Measurements from ENCODE around the gene RFTN1.

DNA sequence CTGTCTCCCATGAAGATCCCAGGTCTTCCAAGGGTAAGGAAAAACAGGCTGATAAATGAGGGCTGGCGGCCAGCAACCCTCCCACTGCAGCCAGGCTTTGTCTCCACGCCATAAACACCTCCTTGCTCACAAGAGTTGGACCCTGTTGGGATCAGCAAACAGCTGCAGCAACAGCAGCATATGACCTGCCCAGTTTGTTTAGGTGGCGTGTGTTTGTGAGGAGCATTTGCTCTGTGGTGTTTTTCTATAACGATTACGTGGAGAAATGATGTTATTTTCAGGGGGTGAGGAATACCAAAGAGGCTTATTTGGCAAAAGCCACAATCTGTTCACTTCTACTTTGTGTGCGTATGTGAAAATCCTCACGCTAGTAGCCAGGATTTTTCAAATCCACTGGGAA, 58.5 kb downstream of the RFTN1 start:
- TF ChIP-seq, protein P1, sequence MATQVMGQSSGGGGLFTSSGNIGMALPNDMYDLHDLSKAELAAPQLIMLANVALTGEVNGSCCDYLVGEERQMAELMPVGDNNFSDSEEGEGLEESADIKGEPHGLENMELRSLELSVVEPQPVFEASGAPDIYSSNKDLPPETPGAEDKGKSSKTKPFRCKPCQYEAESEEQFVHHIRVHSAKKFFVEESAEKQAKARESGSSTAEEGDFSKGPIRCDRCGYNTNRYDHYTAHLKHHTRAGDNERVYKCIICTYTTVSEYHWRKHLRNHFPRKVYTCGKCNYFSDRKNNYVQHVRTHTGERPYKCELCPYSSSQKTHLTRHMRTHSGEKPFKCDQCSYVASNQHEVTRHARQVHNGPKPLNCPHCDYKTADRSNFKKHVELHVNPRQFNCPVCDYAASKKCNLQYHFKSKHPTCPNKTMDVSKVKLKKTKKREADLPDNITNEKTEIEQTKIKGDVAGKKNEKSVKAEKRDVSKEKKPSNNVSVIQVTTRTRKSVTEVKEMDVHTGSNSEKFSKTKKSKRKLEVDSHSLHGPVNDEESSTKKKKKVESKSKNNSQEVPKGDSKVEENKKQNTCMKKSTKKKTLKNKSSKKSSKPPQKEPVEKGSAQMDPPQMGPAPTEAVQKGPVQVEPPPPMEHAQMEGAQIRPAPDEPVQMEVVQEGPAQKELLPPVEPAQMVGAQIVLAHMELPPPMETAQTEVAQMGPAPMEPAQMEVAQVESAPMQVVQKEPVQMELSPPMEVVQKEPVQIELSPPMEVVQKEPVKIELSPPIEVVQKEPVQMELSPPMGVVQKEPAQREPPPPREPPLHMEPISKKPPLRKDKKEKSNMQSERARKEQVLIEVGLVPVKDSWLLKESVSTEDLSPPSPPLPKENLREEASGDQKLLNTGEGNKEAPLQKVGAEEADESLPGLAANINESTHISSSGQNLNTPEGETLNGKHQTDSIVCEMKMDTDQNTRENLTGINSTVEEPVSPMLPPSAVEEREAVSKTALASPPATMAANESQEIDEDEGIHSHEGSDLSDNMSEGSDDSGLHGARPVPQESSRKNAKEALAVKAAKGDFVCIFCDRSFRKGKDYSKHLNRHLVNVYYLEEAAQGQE (IDR thresholded peaks at IDR 0.05; ENCODE audit: unreplicated experiment) = no peak
- TF ChIP-seq, protein P2, sequence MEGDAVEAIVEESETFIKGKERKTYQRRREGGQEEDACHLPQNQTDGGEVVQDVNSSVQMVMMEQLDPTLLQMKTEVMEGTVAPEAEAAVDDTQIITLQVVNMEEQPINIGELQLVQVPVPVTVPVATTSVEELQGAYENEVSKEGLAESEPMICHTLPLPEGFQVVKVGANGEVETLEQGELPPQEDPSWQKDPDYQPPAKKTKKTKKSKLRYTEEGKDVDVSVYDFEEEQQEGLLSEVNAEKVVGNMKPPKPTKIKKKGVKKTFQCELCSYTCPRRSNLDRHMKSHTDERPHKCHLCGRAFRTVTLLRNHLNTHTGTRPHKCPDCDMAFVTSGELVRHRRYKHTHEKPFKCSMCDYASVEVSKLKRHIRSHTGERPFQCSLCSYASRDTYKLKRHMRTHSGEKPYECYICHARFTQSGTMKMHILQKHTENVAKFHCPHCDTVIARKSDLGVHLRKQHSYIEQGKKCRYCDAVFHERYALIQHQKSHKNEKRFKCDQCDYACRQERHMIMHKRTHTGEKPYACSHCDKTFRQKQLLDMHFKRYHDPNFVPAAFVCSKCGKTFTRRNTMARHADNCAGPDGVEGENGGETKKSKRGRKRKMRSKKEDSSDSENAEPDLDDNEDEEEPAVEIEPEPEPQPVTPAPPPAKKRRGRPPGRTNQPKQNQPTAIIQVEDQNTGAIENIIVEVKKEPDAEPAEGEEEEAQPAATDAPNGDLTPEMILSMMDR (conservative IDR thresholded peaks at IDR 0.05; ENCODE audit: low read depth in 2 of 2) = no peak
- TF ChIP-seq ZNF114 (CRISPR knock-in tag; IDR thresholded peaks at IDR 0.05) = no peak
- no peak for TF ChIP-seq EZH2 (IDR thresholded peaks at IDR 0.05; ENCODE audit: low read depth, unreplicated experiment)
- no peak for TF ChIP-seq EZH2phosphoT487 (IDR thresholded peaks at IDR 0.05; ENCODE audit: unreplicated experiment)
- TF ChIP-seq CREB1 (CRISPR knock-in tag; IDR thresholded peaks at IDR 0.05; ENCODE audit: low read depth) = no peak
- TF ChIP-seq POLR2AphosphoS5 (IDR thresholded peaks at IDR 0.05; ENCODE audit: low read depth) = no peak
- no peak for TF ChIP-seq JUNB (IDR thresholded peaks at IDR 0.05; ENCODE audit: unreplicated experiment)
- no peak for TF ChIP-seq ZNF331 (CRISPR knock-in tag; IDR thresholded peaks at IDR 0.05; ENCODE audit: low read depth)
- TF ChIP-seq STAT1 (IDR thresholded peaks at IDR 0.05; ENCODE audit: unreplicated experiment) = no peak

All from GM23338 (cell line).